SU-DHL-6 (cell line): Measurements from ENCODE around the gene DROSHA.

Experiments used
- H2AFZ ChIP-seq: fragments of 200-600 bp; sonication (generic); 2 replicates; pipeline ENCODE4 v1.6.1; 2014; ENCODE audit warnings: low read depth, mild to moderate bottlenecking, moderate library complexity, mixed read lengths, antibody characterized with exemption, low read length; ENCODE audit not compliant: severe bottlenecking
- H3F3A ChIP-seq: fragments of 200-600 bp; shearing (Covaris generic); 2 replicates; pipeline ENCODE4 v1.6.0; 2016; ENCODE audit warnings: antibody characterized with exemption, mild to moderate bottlenecking; ENCODE audit not compliant: insufficient read depth
- H3K27ac ChIP-seq: fragments of 200-600 bp; sonication (generic); 2 replicates; pipeline ENCODE4 v1.5.1; 2016; ENCODE audit warnings: low read depth, mild to moderate bottlenecking, low read length, moderate library complexity, mixed read lengths
- H3K27me3 ChIP-seq: fragments of 200-600 bp; sonication (generic), shearing (Covaris generic); 2 replicates; pipeline ENCODE4 v1.6.0; 2014; ENCODE audit warnings: mild to moderate bottlenecking, low read length
- H3K36me3 ChIP-seq: fragments of 200-600 bp; sonication (generic); 2 replicates; pipeline ENCODE4 v1.6.1; 2014; ENCODE audit warnings: mild to moderate bottlenecking, low read length, mixed read lengths
- H3K4me2 ChIP-seq: fragments of 300-600, 200-600 bp; shearing (Covaris generic), sonication (generic); 2 replicates; pipeline ENCODE4 v1.6.0; 2014; ENCODE audit warnings: low read length, low read depth, mild to moderate bottlenecking; ENCODE audit not compliant: poor library complexity, severe bottlenecking
- H3K4me3 ChIP-seq: fragments of 200-600 bp; sonication (generic); 2 replicates; pipeline ENCODE4 v1.5.1; 2014; ENCODE audit warnings: antibody characterized with exemption, low read length, mild to moderate bottlenecking, mixed read lengths; ENCODE audit not compliant: insufficient read depth, poor library complexity, severe bottlenecking
- H3K79me2 ChIP-seq: fragments of 200-600 bp; sonication (generic); 2 replicates; pipeline ENCODE4 v1.6.1; 2014; ENCODE audit warnings: mild to moderate bottlenecking, low read length, moderate library complexity; ENCODE audit not compliant: insufficient read depth
- H3K9ac ChIP-seq: fragments of 200-600 bp; sonication (generic); 2 replicates; pipeline ENCODE4 v1.7.0; 2014; ENCODE audit warnings: mild to moderate bottlenecking, low read length
- H3K9me2 ChIP-seq: fragments of 200-600 bp; sonication (generic); replicated peaks from 2 replicates; pipeline ENCODE4 v1.6.1; 2014; ENCODE audit warnings: low read length; ENCODE audit not compliant: insufficient read depth
- H3K9me3 ChIP-seq: fragments of 200-600 bp; sonication (generic); 2 replicates; pipeline ENCODE4 v1.6.1; 2014; ENCODE audit warnings: low read length, mixed read lengths; ENCODE audit not compliant: insufficient read depth
- H4K20me1 ChIP-seq: fragments of 200-600 bp; sonication (generic); 2 replicates; pipeline ENCODE4 v1.6.1; 2014; ENCODE audit warnings: low read depth, mild to moderate bottlenecking, antibody characterized with exemption, low read length, moderate library complexity, mixed read lengths
- CTCF ChIP-seq: fragments of 200-600 bp; sonication (generic); IDR thresholded peaks from one replicate; pipeline ENCODE4 v1.5.1; 2017; ENCODE audit warnings: antibody characterized with exemption, mild to moderate bottlenecking, low read length, moderate library complexity; ENCODE audit not compliant: insufficient read depth, poor library complexity, severe bottlenecking
- EZH2phosphoT487 ChIP-seq: fragments of 200-600 bp; sonication (generic), shearing (Covaris generic); conservative IDR thresholded peaks from 2 replicates; pipeline ENCODE4 v1.6.1; 2018; ENCODE audit warnings: mild to moderate bottlenecking, antibody characterized with exemption, low read length, moderate library complexity, mixed read lengths

Gene DROSHA

GRCh38 chr5:31410089-31410488, 121.8 kb downstream of the DROSHA start:
- no peaks in the 10 kb centered on the region for H3K9me3 ChIP-seq
- H3K36me3 ChIP-seq = peaks cover 28% of the 10 kb centered on the region; the same call in 1 of the 2 replicates
- H3K4me2 ChIP-seq = no peak overlapping the region
- H3K4me3 ChIP-seq = no peak overlapping the region
- H3K9me2 ChIP-seq = no peaks in the 10 kb centered on the region
- H3K27ac ChIP-seq = no peak overlapping the region
- no peaks in the 10 kb centered on the region for H4K20me1 ChIP-seq
- no peak for TF ChIP-seq EZH2phosphoT487
- no peak for TF ChIP-seq CTCF
- no peak overlapping the region for H3K9ac ChIP-seq
- no peaks in the 10 kb centered on the region for H3K27me3 ChIP-seq
- no peak overlapping the region for H2AFZ ChIP-seq
- H3F3A ChIP-seq = no peaks in the 10 kb centered on the region
- H3K79me2 ChIP-seq = no peaks in the 10 kb centered on the region

- no peaks in the 10 kb centered on the region for H3K27me3 ChIP-seq
- H3K9me3 ChIP-seq = no peaks in the 10 kb centered on the region
- no peak for TF ChIP-seq CTCF
- no peak for TF ChIP-seq EZH2phosphoT487
- H3K36me3 ChIP-seq = peaks cover 28% of the 10 kb centered on the region; the same call in 1 of the 2 replicates
- H2AFZ ChIP-seq = no peak overlapping the region
- no peaks in the 10 kb centered on the region for H3F3A ChIP-seq
- no peak overlapping the region for H3K9ac ChIP-seq
- no peak overlapping the region for H3K4me3 ChIP-seq
- no peaks in the 10 kb centered on the region for H3K9me2 ChIP-seq
- no peak overlapping the region for H3K27ac ChIP-seq
- H3K79me2 ChIP-seq = no peaks in the 10 kb centered on the region
- H4K20me1 ChIP-seq = no peaks in the 10 kb centered on the region
- no peak overlapping the region for H3K4me2 ChIP-seq
Measured at GRCh38 chr5:31408814-31409213, 123.1 kb downstream of the DROSHA start.

GRCh38 chr5:31407921-31408693, 123.8 kb downstream of the DROSHA start:
- Histone ChIP-seq H3K4me2 (no peak overlapping the region), H2AFZ (no peak overlapping the region)

More at GRCh38 chr5:31407921-31408693, 123.8 kb downstream of the DROSHA start:
- H4K20me1 ChIP-seq = no peaks in the 10 kb centered on the region
- H3K27ac ChIP-seq = no peak overlapping the region
- no peaks in the 10 kb centered on the region for H3F3A ChIP-seq
- H3K36me3 ChIP-seq = peaks cover 30% of the 10 kb centered on the region; the same call in 1 of the 2 replicates
- no peaks in the 10 kb centered on the region for H3K9me3 ChIP-seq
- no peaks in the 10 kb centered on the region for H3K9me2 ChIP-seq
- no peak overlapping the region for H3K9ac ChIP-seq
- H3K79me2 ChIP-seq = no peaks in the 10 kb centered on the region
- no peak for TF ChIP-seq EZH2phosphoT487
- no peak for TF ChIP-seq CTCF
- no peaks in the 10 kb centered on the region for H3K27me3 ChIP-seq
- H3K4me3 ChIP-seq = no peak overlapping the region
